Heart left ventricle (tissue), 13 donors: Measurements from ENCODE around the gene UNC5C.

ENCODE experiments used
- CTCF ChIP-seq, 12 donors: fragments of 200-600 bp; sonication (generic) in 4 of 12; IDR thresholded peaks; one replicate each; pipeline versions ENCODE4 v1.5.0 to v1.8.0; 2018 to 2022; ENCODE audit warnings: antibody characterized with exemption in 12 of 12, mild to moderate bottlenecking in 5 of 12
- POLR2A ChIP-seq, 2 donors: fragments of 450-650 bp; IDR thresholded peaks; one replicate each; pipeline ENCODE4 v1.6.1; 2017; ENCODE audit warnings: antibody characterized with exemption in 2 of 2, mild to moderate bottlenecking in 2 of 2, moderate library complexity in 2 of 2
- donor health status: ischemic (EF 13 %, LVEDD 7.1; RV severe dilation, severe dysfunction).
- donor health status: DM: no; HTN: yes; CAD: no.
- donor health status: DM: no; HTN: no; CAD: no.
- donor health status: ischemic (EF 25% LVEDD 6.9; RV normal size, moderate dysfunction).
- donor health status: ischemic (EF 25% LVEDD 5.7; RV mildly dilated, moderate dysfunction).
- donor health status: ischemic (EF 35%, LVEDD 5.7; RV mildly dilated, moderate dysfunction).
- donor health status: nonischemic (EF 11% LVEDD 7.7; RV severe dilation, severe dysfunction).
- donor health status: DM: yes; HTN: yes; CAD: no.
- donor health status: PGD.
- donor health status: ischemic (EF 29% LVEDD 5.4; RV normal size, mild dysfunction).
- donor health status: nonischemic (EF 23%, LVEDD 6.1; RV moderate dilation, normal function).

- TF ChIP-seq CTCF (IDR thresholded peaks at IDR 0.05) (no peak), POLR2A (IDR thresholded peaks at IDR 0.05) (no peak)
Measured at GRCh38 chr4:95529946-95530345, 18.8 kb downstream of the UNC5C start.
